A549 (cell line): ENCODE measurements around the gene SLC2A2.

Experiments used
- CEBPB ChIP-seq, 2 experiments: fragments of >200 bp in 1 of 2; sonication (Bioruptor Twin) in 1 of 2; formaldehyde crosslinking in 1 of 2; IDR thresholded peaks; 2 replicates each; pipeline ENCODE4 v1.6.1; 2012 to 2016
- JUN ChIP-seq, 2 experiments: fragments of >200 bp; sonication (Bioruptor Twin); formaldehyde crosslinking; IDR thresholded peaks; 2 replicates in 1 of 2; 3 replicates in 1 of 2; pipeline ENCODE4 v1.6.1; 2016 to 2017
- PBX3 ChIP-seq: IDR thresholded peaks from 2 replicates; pipeline ENCODE4 v1.6.1; 2012
- POLR2A ChIP-seq: IDR thresholded peaks from 2 replicates; pipeline ENCODE4 v1.6.1; 2012; ENCODE audit warnings: mild to moderate bottlenecking, low read length
- TF ChIP-seq, protein P1 (sequence below): fragments of 200-600 bp; sonication (generic); IDR thresholded peaks from 2 replicates; pipeline ENCODE4 v1.6.1; 2016; ENCODE audit warnings: antibody characterized with exemption, mild to moderate bottlenecking, moderate library complexity

- TF ChIP-seq CEBPB (IDR thresholded peaks at IDR 0.05) (no peak), POLR2A (no peak), PBX3 (no peak), JUN (IDR thresholded peaks at IDR 0.05) (no peak)
- TF ChIP-seq, protein P1, sequence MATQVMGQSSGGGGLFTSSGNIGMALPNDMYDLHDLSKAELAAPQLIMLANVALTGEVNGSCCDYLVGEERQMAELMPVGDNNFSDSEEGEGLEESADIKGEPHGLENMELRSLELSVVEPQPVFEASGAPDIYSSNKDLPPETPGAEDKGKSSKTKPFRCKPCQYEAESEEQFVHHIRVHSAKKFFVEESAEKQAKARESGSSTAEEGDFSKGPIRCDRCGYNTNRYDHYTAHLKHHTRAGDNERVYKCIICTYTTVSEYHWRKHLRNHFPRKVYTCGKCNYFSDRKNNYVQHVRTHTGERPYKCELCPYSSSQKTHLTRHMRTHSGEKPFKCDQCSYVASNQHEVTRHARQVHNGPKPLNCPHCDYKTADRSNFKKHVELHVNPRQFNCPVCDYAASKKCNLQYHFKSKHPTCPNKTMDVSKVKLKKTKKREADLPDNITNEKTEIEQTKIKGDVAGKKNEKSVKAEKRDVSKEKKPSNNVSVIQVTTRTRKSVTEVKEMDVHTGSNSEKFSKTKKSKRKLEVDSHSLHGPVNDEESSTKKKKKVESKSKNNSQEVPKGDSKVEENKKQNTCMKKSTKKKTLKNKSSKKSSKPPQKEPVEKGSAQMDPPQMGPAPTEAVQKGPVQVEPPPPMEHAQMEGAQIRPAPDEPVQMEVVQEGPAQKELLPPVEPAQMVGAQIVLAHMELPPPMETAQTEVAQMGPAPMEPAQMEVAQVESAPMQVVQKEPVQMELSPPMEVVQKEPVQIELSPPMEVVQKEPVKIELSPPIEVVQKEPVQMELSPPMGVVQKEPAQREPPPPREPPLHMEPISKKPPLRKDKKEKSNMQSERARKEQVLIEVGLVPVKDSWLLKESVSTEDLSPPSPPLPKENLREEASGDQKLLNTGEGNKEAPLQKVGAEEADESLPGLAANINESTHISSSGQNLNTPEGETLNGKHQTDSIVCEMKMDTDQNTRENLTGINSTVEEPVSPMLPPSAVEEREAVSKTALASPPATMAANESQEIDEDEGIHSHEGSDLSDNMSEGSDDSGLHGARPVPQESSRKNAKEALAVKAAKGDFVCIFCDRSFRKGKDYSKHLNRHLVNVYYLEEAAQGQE: no peak
Observed at GRCh38 chr3:170947018-170947769, 79.3 kb downstream of the SLC2A2 start.
